Islet of Langerhans (tissue), 1 donor: ENCODE results near the gene CAVIN3.

Experiments
- FAIRE-seq: peaks from one replicate; lab custom pipeline; 2011; peaks lifted over from hg19 to GRCh38; lab: Jason Lieb, UNC

The CAVIN3 gene

DNA sequence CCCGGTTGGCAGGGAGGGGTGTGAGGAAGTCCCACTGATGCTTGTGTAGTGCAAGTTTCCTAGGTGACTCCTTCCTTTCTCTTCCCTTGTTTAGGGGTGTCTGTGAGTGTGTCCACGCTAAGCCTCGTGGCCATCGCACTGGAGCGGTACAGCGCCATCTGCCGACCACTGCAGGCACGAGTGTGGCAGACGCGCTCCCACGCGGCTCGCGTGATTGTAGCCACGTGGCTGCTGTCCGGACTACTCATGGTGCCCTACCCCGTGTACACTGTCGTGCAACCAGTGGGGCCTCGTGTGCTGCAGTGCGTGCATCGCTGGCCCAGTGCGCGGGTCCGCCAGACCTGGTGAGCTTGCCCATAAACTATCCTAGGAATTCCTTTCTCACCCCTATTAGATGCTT is 50.3 kb downstream of the CAVIN3 start:
- FAIRE-seq: no peak
